Measurements from ENCODE around the gene APOL1.
"Not testable (repeated sequence)": the region's sequence is repeated elsewhere in the genome, so short reads cannot be mapped to it uniquely, and the experiment has no call there.

Gene APOL1

GRCh38 chr22:36245805-36246356 lies 7.1 kb upstream of the APOL1 start:
- DNase-seq = no peak

DNA sequence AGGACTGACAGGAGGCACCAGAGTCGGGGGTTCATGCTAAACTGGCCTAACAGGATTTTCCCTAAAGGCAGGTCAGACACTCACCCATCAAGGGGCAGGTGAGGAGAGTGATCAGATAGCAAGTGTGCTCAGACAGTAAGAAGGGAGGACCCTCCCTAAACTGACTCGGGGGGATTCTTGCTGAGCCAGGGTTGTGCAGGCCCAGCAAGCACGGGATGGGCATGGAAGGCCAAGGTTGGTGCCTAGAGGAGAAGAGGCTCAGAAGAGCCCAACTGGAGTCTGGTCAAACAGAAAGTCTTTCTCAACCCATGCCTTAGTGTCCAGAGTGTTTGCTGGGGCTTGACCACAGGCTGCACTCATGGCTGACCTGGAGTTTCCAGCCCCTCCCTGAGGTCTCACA lies 6.2 kb upstream of the APOL1 start:
- no peak for DNase-seq

GRCh38 chr22:36247955-36248354 lies 5.0 kb upstream of the APOL1 start:
- no peak for DNase-seq

GRCh38 chr22:36249160-36249559 lies 3.8 kb upstream of the APOL1 start:
- DNase-seq = no peak

DNA sequence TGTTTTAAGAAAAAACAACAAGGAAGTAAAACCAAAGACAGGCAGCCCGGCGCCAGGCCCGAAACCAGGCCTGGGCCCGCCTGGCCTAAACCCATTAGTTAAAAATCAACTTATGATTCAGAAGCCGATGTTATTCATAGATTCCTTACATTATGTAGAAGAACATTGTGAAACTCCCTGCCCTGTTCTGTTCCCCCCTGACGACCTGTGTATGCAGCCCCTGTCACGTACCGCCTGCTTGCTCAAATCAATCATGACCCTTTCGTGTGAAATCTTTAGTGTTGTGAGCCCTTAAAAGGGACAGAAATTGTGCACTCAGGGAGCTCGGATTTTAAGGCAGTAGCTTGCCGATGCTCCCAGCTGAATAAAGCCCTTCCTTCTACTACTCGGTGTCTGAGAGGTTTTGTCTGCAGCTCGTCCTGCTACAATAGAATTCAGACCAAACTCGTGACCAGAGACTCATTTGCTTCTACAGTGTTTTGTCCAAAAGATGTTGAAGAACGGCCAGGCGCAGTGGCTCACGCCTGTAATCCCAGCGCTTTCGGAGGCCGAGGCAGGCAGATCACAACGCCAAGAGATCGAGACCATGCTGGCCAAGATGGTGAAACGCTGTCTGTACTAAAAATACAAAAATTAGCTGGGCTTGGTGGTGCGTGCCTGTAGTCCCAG lies 2.5 kb upstream of the APOL1 start:
- not testable (repeated sequence) for DNase-seq

DNA sequence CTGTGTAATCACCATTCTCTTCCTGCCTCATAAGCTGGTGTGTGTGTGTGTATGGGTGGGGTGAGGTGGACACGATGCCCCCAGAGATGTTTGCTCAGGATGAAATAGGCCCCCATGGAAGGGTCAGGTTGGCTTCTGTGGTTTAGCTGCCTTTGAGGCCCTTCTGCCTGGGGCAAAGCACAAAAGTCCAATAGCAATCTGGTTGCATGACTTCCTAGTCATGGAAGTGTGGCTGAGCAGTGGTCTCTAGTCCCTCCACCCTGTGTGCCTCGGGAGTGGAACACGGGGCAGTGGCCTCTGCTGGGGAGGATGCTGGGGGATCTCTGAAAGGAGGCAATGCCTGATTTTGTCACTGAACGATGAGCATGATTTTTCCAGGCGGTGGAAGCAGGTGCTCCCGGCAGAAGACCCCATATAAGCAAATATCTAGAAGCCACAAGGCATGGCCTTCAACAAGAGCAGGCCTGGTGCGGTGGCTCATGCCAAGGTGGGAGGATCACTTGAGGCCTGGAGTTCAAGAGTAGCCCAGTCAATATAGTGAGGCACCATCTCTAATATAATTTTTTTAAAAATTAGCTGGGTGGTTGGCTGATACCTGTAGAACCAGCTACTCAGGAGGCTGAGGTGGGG lies 839 bp upstream of the APOL1 start:
- DNase-seq = not testable (repeated sequence)

DNA sequence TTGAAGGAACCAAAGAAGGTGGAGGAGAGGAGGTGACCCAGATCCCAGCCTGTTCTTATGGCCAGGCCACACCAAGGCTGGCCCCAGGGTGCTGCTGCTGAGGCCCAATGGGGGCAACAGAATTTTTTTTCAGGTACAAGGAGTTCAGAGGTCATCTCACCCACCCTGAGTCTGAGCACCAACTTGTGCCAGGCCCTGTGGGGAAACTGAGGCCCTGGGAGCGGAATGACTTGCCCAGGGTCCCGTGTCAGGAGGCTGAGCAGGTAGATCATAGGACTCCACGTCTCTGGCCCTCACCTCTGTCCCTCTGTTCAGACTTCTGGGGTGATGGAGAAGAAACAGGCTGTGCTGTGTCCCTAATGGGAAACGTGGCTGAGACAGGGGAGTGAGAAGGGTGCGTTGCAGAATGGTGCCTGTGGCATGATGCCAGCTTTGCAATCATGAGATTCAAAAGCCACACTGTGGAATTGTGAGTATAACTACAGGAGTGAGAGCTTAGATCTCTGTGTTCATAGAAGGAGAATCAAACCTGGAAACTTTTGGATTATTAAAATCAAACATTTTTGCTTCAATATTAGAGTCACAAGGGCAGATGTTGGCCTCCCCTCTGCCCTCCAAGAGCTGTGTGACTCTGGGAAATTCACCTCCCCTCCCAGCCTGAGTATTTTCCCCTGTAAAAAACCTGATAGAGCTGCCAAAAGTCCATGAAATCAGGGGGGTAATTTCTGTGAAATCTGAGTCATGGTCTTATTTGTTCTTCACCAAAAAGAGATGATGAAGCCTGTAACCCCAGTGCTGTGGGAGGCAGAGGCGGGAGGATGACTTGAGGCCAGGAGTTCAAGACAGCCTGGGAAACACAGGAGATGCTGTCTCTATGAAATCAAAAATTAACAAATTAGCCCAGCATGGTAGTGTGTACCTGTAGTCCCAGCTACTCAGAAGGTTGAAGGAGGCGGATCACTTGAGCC lies 874 bp downstream of the APOL1 start:
- no peak for DNase-seq

DNA sequence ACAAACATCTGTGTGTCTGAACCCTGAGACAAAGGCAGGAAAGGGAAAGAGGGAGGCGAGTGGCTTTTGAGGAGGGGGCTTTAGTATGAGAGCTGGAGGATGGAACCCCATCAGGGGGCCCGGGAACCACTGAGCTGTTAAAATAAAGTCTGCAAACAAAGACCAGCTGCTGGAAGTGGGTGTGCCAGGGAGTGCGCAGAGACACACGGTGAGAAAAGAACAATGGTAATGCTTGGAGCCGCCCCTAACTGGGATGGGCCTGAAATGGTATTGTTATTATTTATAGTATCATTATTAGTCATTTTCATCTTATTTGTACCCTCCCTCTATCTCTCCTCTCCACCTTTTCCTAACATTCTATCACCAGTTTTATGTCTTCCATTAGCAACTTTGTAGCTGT lies 2.6 kb downstream of the APOL1 start:
- not testable (repeated sequence) for DNase-seq

GRCh38 chr22:36256478-36256877 lies 3.5 kb downstream of the APOL1 start:
- DNase-seq = no peak

DNA sequence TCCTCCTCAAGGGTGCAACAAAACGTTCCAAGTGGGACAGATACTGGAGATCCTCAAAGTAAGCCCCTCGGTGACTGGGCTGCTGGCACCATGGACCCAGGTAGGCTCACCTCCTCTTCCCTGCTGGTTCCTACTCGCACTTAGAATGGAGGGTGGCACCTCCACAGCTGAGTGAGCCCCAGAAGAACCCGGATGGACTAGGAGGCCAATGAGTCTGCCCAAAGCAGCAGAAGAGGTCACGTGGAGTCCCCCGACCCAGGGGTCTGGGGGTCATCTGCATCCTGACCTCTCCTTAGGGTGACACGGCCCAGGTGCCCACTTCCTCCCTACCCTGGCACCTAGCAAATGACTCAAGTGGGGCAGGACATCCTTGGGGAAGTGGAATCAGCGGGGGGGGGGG lies 4.4 kb downstream of the APOL1 start:
- DNase-seq = no peak

- no peak for DNase-seq
Measured at GRCh38 chr22:36257948-36258670, 5.2 kb downstream of the APOL1 start.

GRCh38 chr22:36258701-36259614 lies 6.0 kb downstream of the APOL1 start:
- DNase-seq = peak; percentile 71

- no peak for DNase-seq
Measured at GRCh38 chr22:36259615-36260300, 6.8 kb downstream of the APOL1 start.

DNA sequence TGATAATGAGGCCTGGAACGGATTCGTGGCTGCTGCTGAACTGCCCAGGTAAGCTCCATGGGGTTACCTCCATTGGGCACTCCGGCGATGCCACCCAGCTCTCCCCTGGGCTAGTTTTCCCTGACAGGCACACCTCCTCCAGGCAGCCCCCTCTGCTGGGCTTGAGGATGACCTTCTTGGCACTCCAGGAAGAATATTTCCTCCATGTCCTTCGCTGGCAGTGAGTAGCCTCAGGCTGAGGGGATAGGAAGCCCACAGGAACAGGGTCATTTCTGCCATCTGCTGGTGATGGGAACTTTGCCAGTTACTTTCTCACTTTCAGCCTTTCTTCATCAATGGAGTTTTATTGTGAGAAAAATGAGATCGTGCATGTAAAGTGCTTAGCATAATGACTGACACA lies 8.7 kb downstream of the APOL1 start:
- not testable (repeated sequence) for DNase-seq

GRCh38 chr22:36262307-36262706 lies 9.4 kb downstream of the APOL1 start:
- not testable (repeated sequence) for DNase-seq

DNA sequence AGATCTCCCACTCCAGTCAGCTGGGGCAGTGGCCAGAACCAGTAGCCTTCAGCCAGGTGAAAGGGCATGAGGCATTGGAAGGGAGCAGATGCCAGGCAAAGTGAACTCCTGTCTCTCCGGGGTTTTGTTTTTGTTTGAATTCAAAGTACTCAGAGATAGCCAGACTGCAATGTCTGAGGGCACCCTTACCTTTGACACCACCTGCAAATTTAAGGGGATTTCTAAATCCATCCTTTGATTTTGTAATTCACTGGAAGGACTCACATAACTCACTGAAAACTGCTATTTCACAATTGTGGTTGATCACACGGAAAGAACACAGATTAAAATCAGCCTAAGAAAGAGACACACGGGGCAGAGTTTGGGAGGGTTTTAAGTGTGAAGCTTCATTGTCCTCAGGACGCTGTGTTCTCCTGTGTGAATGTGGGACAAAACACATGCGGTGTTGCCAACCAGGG lies 10.3 kb downstream of the APOL1 start:
- not testable (repeated sequence) for DNase-seq

DNA sequence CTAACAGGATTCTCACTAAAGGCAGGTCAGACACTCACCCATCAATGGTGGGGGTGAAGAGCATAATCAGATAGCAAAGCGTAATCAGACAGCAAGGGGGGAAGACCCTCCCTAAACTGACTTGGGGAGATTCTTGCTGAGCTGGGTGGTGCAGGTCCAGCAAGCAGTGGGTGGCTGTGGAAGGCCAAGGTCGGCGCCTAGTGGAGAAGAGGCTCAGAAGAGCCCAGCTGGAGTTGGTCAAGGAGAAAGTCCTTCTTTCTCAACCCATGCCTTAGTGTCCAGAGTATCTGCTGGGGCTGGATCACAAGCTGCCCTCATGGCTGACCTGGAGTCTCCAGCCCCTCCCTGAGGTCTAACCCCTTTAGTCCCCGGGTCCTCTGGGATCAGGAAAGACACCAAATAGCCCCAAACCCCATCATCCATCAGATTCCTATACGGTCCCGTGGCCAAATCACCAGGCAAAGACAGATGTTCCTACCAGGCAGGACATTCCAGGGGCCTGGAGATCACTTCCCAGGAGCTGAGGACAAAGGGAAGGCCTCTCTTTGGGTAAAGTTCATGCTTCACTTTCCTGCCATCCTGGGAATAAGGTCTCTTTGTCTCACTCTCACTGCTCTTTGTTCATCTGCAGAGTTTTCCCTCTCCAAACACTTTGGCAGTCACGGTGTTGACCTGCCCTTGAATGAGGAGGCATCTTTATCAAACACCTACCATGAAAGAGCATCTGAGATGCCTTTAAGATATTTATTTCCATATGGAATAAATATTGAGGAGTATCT lies 11.1 kb downstream of the APOL1 start:
- DNase-seq = not testable (repeated sequence)

DNA sequence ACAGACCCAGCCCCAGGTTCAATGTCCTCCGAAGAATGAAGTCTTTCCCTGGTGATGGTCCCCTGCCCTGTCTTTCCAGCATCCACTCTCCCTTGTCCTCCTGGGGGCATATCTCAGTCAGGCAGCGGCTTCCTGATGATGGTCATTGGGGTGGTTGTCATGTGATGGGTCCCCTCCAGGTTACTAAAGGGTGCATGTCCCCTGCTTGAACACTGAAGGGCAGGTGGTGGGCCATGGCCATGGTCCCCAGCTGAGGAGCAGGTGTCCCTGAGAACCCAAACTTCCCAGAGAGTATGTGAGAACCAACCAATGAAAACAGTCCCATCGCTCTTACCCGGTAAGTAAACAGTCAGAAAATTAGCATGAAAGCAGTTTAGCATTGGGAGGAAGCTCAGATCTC lies 14.1 kb downstream of the APOL1 start:
- no peak for DNase-seq

DNA sequence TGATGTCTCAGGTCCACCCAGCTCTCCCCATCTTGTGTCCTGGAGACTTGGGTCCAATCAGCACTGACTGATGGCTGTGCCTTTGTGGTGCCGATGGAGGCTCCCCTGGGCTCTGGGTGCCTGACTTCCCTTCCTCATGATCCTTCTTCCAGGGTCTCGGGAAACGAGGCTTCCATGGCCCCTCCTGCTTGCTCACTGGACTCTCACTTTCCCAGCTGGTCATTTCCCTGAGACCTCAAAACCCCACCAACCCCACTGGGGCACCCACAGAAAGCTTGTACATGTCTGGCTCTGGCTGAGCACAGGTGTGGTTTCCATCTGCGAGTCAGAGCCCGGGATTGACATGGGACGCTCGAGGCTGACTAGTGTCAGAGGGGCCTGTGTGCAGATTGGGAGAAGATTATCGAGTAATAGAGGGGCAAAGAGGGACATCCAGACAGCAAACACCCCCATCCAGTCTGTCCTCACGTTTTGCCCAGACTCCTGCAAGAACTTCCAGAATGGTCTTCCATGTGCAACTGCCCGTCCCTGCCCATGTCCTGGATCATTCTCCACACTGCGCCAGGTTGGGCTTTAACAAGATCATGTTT lies 15.1 kb downstream of the APOL1 start:
- DNase-seq = no peak
